Mesenchymal stem cell (in vitro differentiated cells and primary cell): ENCODE data around the gene SYNPO.
A peak's percentile ranks its signal among the peaks of the same experiment; 100 is the strongest.

Source experiments
- DNase-seq: peaks from one replicate; pipeline ENCODE4 v3.0.0-alpha.2; 2013
- H2AFZ ChIP-seq: one replicate; pipeline ENCODE4 v1.6.1; 2013; ENCODE audit warnings: low read depth, mild to moderate bottlenecking, control low read depth, inconsistent platforms, low read length, moderate library complexity
- H2AK5ac ChIP-seq: 2 replicates; pipeline ENCODE4 v1.6.1; 2013; ENCODE audit warnings: low read length, moderate library complexity, mild to moderate bottlenecking, inconsistent platforms; ENCODE audit not compliant: severe bottlenecking
- H2BK120ac ChIP-seq: one replicate; pipeline ENCODE4 v1.6.1; 2013; ENCODE audit warnings: low read depth, mild to moderate bottlenecking, inconsistent platforms, low read length, moderate library complexity
- H2BK12ac ChIP-seq, 2 experiments: one replicate each; pipeline ENCODE4 v1.6.1; 2013; ENCODE audit warnings: inconsistent platforms in 2 of 2, low read length in 2 of 2, mild to moderate bottlenecking in 2 of 2, moderate library complexity in 2 of 2, control low read depth in 1 of 2
- H2BK15ac ChIP-seq: one replicate; pipeline ENCODE4 v1.6.1; 2013; ENCODE audit warnings: mild to moderate bottlenecking, low read depth, inconsistent platforms; ENCODE audit not compliant: poor library complexity, severe bottlenecking
- H2BK5ac ChIP-seq: 2 replicates; pipeline ENCODE4 v1.6.1; 2013; ENCODE audit warnings: low read depth, mild to moderate bottlenecking, low read length, control low read depth, inconsistent platforms; ENCODE audit not compliant: poor library complexity, severe bottlenecking
- H3K14ac ChIP-seq, 2 experiments: one replicate each; pipeline ENCODE4 v1.6.1; 2013; ENCODE audit warnings: inconsistent platforms in 2 of 2, low read length in 2 of 2, control low read depth in 1 of 2, mild to moderate bottlenecking in 1 of 2, moderate library complexity in 1 of 2
- H3K18ac ChIP-seq, 2 experiments: one replicate each; pipeline ENCODE4 v1.6.1; 2013; ENCODE audit warnings: inconsistent platforms in 2 of 2, low read length in 2 of 2, control low read depth in 1 of 2, low read depth in 1 of 2, mild to moderate bottlenecking in 1 of 2
- H3K23ac ChIP-seq, 2 experiments: one replicate each; pipeline ENCODE4 v1.6.1; 2013; ENCODE audit warnings: inconsistent platforms in 2 of 2, low read length in 2 of 2, mild to moderate bottlenecking in 2 of 2, moderate library complexity in 2 of 2, control low read depth in 1 of 2
- H3K27ac ChIP-seq: 2 replicates; pipeline ENCODE4 v1.5.1; 2013; ENCODE audit warnings: mild to moderate bottlenecking, moderate library complexity, low read length, control low read depth, inconsistent platforms; ENCODE audit not compliant: poor library complexity, severe bottlenecking
- H3K27me3 ChIP-seq, 2 experiments: 2 replicates each; pipeline versions ENCODE4 v1.6.1 to v1.7.0; 2013; ENCODE audit warnings: low read length in 2 of 2, mild to moderate bottlenecking in 2 of 2, moderate library complexity in 2 of 2, control low read depth in 1 of 2, inconsistent platforms in 1 of 2; ENCODE audit not compliant: control insufficient read depth in 1 of 2, insufficient read depth in 1 of 2
- H3K36me3 ChIP-seq, 2 experiments: 2 replicates each; pipeline versions ENCODE4 v1.6.1 to v1.7.0; 2013; ENCODE audit warnings: low read length in 2 of 2, control low read depth in 1 of 2, inconsistent platforms in 1 of 2, low read depth in 1 of 2, mild to moderate bottlenecking in 1 of 2; ENCODE audit not compliant: insufficient read depth in 2 of 2, control insufficient read depth in 1 of 2
- H3K4ac ChIP-seq, 2 experiments: one replicate each; pipeline ENCODE4 v1.6.1; 2013; ENCODE audit warnings: inconsistent platforms in 2 of 2, low read length in 2 of 2, mild to moderate bottlenecking in 2 of 2, moderate library complexity in 2 of 2, control low read depth in 1 of 2, low read depth in 1 of 2
- H3K4me1 ChIP-seq: 2 replicates; pipeline ENCODE4 v1.6.1; 2013; ENCODE audit warnings: low read depth, low read length, control low read depth; ENCODE audit not compliant: control insufficient read depth, insufficient read depth
- H3K4me2 ChIP-seq: 2 replicates; pipeline ENCODE4 v1.6.1; 2013; ENCODE audit warnings: low read length, mild to moderate bottlenecking, inconsistent platforms; ENCODE audit not compliant: poor library complexity, severe bottlenecking
- H3K4me3 ChIP-seq, 2 experiments: 2 replicates each; pipeline versions ENCODE4 v1.5.1 to v1.7.0; 2013; ENCODE audit warnings: low read length in 2 of 2, mild to moderate bottlenecking in 2 of 2, control low read depth in 1 of 2, low read depth in 1 of 2; ENCODE audit not compliant: insufficient read depth in 1 of 2
- H3K79me1 ChIP-seq: replicated peaks from 2 replicates; pipeline ENCODE4 v1.6.1; 2013; ENCODE audit warnings: mild to moderate bottlenecking, control low read depth, low read length, inconsistent platforms; ENCODE audit not compliant: poor library complexity, severe bottlenecking
- H3K9ac ChIP-seq: 2 replicates; pipeline ENCODE4 v1.7.0; 2013; ENCODE audit warnings: mild to moderate bottlenecking, low read length, moderate library complexity
- H3K9me3 ChIP-seq: 2 replicates; pipeline ENCODE4 v1.7.0; 2013; ENCODE audit warnings: mild to moderate bottlenecking, low read length; ENCODE audit not compliant: control insufficient read depth
- H4K8ac ChIP-seq: one replicate; pipeline ENCODE4 v1.6.1; 2013; ENCODE audit warnings: inconsistent platforms, mild to moderate bottlenecking, low read length, moderate library complexity
- H4K91ac ChIP-seq: one replicate; pipeline ENCODE4 v1.6.1; 2013; ENCODE audit warnings: mild to moderate bottlenecking, low read length, inconsistent platforms
- WGBS: methylation state at CpG from one replicate; pipeline ENCODE4 v1.1.7; 2013; ENCODE audit warnings: mixed read lengths; 5-methylcytosine and 5-hydroxymethylcytosine counted together

The SYNPO gene

DNA sequence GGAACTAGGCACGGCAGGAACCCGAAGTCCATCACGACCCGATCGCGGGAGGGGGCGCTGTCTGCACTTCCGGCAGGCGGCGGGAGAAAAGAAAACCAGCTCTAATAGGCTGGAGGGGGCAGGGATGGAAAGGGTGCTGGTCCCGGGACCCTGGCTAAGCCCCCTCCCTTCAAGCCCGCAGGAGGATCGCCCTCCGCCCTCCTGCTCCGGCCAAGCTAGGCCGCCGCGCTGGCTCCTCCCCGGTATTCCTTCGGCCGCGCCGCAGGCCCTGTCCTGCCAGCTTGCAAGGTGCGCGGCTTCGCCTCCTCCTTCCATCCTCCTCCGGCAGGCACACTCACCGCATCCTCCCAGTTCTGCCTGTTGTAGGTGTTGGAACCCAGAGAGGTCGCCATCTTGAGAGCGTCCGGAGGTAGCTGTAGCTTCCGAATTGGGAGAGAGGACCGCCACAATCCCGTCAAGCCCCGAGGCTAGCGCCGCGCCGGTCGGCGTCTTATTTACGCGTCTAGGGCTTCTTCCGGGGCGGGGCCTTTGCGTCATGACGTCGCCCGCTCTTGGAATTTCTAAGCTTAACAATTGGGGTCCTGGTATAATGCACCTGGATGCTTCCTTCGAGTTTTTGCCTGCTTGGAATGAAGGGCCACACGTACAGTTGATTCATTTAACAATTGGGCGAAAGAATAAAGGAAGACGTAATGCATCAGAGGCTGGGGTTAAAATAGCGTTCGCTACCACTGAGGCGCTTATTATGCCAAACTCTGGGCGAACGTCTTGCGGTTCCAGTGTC, 60.3 kb downstream of the SYNPO start, which contains the start of gene RBM22:
Gene RBM22, minus strand, starts transcription at position 469 of the 784 bp plus-strand sequence. Its CDS starts 77 bp downstream, at position 392.
- H2AFZ ChIP-seq = peak within 1 kb of the TSS; percentile 51
- H3K18ac ChIP-seq = peak within 1 kb of the TSS; percentile 74 to 99
- peaks cover 13 to 34% of the 10 kb centered on the region in 2 experiments for H3K36me3 ChIP-seq
- no peak within 1 kb of the TSS for H2BK5ac ChIP-seq
- peaks cover 1% of the 10 kb centered on the region for H3K4me1 ChIP-seq
- peak within 1 kb of the TSS; percentile 58 for H3K27ac ChIP-seq
- peak within 1 kb of the TSS in 1 of 2 experiments; percentile 11 for H2BK12ac ChIP-seq
- no peaks in the 10 kb centered on the region for H3K9me3 ChIP-seq
- H2BK120ac ChIP-seq = peak within 1 kb of the TSS; percentile 92
- peak within 1 kb of the TSS; percentile 93 to 95 for H3K4me3 ChIP-seq
- peak within 1 kb of the TSS; percentile 78 for H3K4me2 ChIP-seq
- peak within 1 kb of the TSS; percentile 94 for H3K9ac ChIP-seq
- under 1% methylated on average over 52 of the region's 59 CpGs for WGBS
- H3K27me3 ChIP-seq = no peaks in the 10 kb centered on the region
- peak within 1 kb of the TSS; percentile 100 for H4K8ac ChIP-seq
- peak within 1 kb of the TSS in 1 of 2 experiments; percentile 80 for H3K14ac ChIP-seq
- no peak within 1 kb of the TSS for H2AK5ac ChIP-seq
- H3K79me1 ChIP-seq = peaks cover 7% of the 10 kb centered on the region
- H2BK15ac ChIP-seq = peak within 1 kb of the TSS; percentile 84
- H3K4ac ChIP-seq = peak within 1 kb of the TSS; percentile 37 to 99
- peak within 1 kb of the TSS; percentile 100 for H4K91ac ChIP-seq
- no peak within 1 kb of the TSS for H3K23ac ChIP-seq
- peak; percentile 91 for DNase-seq

DNA sequence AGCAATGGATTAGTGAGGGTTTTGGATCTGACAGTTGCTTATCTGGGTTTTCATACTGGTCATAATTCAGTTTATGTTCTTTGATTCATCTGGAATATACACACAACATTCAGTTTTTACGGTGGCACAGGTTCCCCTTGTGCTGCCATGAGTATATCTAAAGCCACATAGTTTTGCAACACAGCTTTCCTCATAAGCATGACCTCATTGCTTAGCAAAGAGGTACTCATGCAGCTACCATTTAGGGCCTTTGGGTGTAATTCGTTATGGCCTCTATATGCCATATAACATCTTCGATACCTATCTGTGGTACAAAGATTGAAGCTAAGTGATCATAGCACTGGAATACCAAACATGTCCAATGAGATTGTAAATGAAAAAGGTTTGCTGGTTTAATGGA, 63.3 kb downstream of the SYNPO start:
- 96% methylated on average over 2 of the region's 3 CpGs for WGBS
- Histone ChIP-seq H3K4me1 (peaks cover 1% of the 10 kb centered on the region), H3K27me3 (no peaks in the 10 kb centered on the region), H2AK5ac (no peak overlapping the region), H3K79me1 (no peaks in the 10 kb centered on the region), H4K8ac (no peak overlapping the region), H2BK120ac (no peak overlapping the region), H3K4me2 (no peak overlapping the region), H3K18ac (no peak overlapping the region), H3K23ac (no peak overlapping the region), H3K4ac (no peak overlapping the region), H2AFZ (no peak overlapping the region), H3K4me3 (no peak overlapping the region), H3K27ac (no peak overlapping the region), H2BK12ac (no peak overlapping the region), H3K14ac (no peak overlapping the region), H3K36me3 (peaks cover 8 to 30% of the 10 kb centered on the region in 2 experiments), H3K9me3 (no peaks in the 10 kb centered on the region), H3K9ac (no peak overlapping the region), H2BK15ac (no peak overlapping the region), H4K91ac (no peak overlapping the region), H2BK5ac (no peak overlapping the region)
- DNase-seq = peak; percentile 33

DNA sequence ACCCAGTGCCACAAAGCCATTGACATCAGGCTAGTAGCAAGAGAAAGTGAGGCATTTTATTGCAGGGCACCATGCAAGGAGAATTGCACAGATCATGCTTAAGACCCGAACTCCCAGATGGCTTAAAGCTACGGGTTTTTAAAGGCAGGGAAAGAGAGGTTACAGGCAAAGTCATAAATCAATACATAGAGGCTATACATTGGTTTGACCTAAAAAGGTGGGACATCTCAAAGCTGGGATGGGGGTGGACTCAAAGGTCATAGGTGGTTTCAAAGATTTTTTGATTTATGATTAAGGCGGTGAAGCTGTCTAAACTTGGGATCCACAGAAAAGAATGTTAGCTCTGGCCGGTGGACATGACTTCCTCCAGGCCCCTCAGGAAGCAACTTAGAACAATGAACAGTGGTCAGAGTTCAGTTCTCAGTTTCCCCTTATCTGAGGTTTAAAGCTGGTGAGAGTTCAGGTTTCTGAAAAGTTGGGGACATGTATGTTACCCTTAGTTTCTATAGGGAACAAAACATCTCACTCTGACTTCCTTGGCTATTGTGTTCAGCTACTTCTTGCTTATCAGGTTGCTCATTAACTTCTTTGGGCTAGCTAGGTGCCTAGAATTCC, 66.4 kb downstream of the SYNPO start:
- no peaks in the 10 kb centered on the region for H3K79me1 ChIP-seq
- no peak overlapping the region for H2AK5ac ChIP-seq

More for the DNA sequence above, 66.4 kb downstream of the SYNPO start:
- Histone ChIP-seq H3K27me3 (no peaks in the 10 kb centered on the region), H4K8ac (no peak overlapping the region), H2AFZ (no peak overlapping the region), H3K18ac (no peak overlapping the region), H4K91ac (no peak overlapping the region), H3K4me3 (no peak overlapping the region), H3K14ac (no peak overlapping the region), H3K9ac (no peak overlapping the region), H2BK120ac (no peak overlapping the region), H3K36me3 (peaks cover 18 to 58% of the 10 kb centered on the region in 2 experiments), H3K27ac (no peak overlapping the region), H2BK5ac (no peak overlapping the region), H3K9me3 (no peaks in the 10 kb centered on the region), H2BK15ac (no peak overlapping the region), H2BK12ac (no peak overlapping the region), H3K4me2 (no peak overlapping the region), H3K23ac (no peak overlapping the region), H3K4me1 (no peaks in the 10 kb centered on the region), H3K4ac (no peak overlapping the region)
- no peak for DNase-seq
- 78% methylated on average over 4 of the region's 4 CpGs for WGBS
